ENCODE data around the gene DST.

Gene DST

DNA sequence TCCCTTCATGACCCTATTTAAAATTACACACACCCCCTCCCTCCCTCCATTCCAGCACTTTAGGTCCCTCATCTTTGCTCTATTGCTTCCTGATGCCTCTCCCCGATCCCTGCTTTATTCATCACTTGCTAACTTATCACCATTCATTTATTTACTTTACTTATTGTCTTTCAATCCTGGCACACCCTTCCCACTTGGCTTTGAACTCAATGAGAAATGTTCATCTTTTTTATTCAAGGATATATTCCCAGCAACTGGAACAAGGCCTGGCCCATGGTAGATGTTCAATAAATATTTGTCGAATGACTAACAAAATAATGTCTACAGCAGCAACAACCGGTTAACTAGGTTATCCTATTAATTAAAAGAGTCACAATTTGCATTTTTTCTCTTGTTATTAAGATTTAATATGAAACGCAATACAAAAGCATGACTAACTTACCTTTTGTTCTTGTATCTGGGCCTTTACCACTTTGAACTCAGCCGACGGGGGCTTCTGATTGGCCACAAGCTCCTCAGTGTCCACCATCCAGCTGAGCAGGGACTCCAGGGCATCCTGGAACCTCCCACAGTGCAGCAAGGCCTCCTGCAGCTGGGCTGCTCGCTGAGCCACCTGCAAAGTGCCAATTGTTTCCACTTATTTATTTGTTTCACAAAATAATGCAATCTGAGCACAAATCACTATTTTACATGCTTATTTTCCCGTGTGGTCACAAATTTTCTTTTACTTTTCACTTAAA, 107.8 kb downstream of the DST start:
- DNase-seq: no peak

DNA sequence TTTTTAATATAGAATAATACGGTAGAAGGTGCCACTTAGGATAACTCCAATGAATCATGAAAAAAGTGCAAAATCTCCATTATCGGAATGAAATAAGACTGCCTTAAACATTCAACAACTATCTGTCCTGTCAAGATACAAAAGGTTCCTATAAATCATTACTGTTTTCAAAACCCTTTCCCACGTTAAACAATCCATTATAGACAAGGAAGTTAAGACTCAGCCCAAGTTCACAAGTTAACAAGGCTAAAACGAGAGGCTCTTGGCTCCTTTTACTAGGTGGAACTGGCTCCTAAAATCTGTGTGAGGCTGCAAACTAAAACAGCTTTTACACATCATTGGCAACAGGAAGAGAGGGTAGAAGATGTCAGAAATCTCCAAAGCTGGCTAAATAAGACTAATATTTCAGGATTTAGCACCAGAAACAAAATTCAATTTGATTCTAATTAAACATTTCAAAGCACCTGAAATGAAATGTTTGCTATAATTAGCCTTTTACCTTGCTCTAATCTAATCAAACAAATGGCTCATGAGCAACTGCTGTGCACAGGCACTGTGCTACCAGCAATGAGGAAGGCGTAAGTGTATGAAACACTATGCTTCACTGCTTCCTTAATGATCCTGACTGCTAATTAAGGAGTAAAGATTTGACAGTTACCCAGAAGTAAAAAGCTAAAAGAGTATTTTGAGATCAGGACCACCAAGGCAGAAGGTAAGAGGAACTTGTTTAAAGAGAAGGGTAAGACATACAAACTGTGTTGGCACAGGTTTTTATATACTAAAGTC, 109.7 kb downstream of the DST start:
- no peak for DNase-seq

DNA sequence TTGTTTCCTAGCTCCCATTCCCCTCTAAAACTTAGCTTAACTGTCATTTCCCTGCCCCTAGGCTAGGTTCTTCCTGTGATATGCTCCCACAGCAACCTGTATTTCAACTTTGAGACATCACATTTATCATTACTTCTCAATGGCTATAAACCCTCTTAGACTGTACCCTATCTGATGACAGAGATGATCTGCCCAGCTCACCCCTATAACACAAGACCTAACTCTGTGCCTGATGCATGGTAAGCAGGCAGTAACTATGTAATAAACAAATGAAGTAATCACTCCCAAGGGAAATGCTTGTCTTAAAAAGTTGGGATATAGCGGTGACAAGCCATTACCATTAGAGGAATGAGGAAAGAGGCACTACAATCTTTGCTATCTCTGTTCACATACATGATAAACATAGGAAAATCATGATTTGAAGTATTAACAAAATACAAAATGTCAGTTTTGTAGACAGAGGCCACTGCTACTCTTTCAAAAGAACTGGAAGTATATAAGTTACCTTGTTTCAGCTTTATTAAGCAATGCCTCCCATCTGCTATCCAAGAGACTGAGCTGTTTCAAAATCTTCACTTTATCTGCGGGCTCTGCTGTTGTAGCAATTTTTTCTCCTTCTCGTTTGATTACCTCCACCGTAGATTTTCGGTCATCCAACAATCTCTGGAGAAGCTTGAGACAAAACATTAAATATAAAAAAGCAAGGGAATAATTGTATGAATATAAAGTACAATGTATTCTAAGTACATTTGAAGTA, 110.7 kb downstream of the DST start:
- DNase-seq: no peak

DNA sequence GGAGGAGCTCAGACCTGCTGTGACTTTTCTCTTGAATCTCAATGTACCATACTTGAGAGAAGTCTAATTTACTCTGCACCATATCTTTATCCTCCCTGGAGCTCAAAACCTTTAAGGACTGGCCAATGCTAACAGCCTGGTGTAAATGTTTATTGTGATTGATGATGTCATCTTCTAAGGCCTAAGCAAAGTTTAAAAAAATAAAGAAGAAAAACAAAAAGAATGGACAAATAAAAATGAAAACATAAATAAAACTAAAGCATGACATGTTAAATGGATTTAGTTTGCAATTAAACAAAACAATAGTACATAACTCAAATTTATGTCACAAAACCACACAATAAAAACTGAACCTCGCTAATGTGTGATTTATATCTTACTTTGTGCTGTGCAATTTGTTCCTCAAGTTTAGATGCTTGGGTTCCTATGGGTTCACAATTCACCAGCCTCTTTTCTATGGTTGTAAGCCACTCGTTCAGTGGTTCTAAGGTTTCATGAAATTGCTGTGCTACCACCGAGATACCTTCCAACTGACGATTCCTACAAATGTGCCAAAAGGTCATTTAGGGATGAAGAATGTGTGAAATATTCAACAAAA, 113.0 kb downstream of the DST start:
- DNase-seq: no peak

DNA sequence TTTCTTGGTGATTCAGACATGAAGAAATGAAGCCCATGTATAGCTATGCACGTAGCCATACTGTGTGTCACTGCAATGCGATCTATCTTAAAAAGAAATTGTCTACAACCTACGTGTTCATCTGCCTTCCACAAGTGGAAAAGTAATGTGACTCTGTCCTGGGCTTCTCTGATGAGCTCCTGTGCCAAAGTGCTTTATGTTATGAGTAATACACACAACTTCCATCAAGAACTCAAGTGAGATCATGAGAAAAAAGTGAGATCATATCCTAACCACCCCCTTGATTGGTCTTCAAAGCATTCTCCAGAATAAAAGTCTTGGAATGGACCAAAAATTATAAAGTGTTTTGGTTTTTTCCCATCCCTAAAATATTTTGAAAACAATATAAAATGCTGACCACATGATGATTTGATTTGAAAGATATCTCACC, 114.3 kb downstream of the DST start:
- no peak for DNase-seq

DNA sequence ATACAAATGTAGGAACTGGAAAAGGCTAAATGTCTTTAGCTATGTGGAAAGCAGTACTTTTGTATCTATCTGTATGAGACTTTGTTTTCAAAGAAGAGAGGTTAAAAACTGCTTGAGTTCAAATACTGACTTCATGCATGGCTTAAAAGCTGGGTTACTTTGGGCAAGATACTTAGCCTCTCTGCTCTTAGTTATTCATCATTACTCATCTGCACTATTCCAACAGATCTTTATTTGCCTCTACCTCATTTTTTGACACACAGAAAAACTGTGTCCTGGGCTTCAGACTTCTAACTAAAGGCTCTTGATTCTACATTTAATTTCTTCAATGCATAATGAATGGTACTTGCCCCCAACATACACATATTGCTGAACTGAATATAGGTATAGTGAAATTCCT, 114.8 kb downstream of the DST start:
- DNase-seq: no peak

DNA sequence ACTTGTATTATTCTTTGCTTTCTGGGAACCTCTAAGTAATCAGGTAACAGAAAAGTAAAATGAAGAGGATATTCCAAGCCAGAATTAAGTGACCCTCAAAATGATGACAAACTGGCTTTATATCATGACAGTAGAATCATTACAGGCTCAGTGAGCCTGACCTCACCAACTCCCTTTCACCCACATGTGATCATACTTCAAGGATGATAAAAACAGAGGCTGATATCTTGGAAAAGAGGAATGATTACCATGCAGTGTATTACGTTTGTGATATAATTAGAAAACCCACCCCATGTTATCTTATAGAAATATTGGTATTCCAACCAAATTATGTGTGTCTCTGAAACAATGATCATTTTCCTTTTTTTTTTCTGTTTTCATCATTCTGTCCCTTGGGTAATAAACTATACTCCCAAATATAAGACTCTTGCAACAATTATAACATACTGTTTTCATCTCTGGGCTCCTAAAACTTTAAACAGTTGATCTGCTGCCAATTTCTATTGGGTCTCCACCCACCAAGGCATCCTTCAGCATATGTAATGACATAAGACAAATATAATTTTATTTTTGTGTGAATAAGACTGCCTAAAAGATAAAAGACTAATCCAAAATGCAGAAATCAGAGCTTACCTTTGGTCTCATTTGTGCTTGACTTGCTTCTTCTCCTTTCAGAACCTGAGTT, 115.7 kb downstream of the DST start:
- DNase-seq: no peak

DNA sequence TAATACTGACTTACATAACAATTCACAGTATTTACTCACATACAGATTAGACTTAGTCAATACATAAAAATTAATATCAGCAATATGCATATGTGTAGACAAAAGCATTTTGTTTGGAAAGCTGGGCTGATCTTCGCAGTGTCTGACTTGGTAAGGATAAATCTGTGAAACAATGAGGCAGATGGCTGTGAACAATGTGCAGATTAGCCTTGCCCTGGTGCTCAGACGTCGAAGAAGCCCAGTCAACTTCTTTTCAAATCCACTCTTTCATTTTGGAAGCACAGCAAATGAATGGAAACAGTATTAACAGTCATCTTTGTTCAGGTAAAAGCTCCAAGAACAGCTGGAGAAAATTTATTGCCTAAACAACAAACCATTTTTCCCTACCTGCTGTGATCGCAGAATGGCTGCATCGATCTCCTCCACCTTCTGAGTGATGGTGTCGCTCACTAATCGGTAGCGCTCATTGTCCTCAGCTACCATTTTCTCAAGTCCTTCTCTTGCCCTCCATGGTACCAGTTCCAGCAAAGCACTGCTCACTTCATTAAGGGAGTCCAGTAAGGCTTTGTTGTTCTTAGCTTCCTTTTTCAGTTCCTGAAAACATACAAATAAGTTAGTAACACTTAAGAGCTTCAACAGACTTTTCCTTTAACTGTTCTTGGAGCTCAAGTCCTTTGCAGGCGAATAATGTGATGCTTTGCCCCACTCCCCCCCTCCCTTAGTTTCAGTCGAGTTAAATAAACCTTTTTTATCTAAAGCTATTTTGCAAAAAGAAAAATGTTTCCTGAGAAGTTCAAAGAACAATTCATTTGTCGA, 116.5 kb downstream of the DST start:
- no peak for DNase-seq

DNA sequence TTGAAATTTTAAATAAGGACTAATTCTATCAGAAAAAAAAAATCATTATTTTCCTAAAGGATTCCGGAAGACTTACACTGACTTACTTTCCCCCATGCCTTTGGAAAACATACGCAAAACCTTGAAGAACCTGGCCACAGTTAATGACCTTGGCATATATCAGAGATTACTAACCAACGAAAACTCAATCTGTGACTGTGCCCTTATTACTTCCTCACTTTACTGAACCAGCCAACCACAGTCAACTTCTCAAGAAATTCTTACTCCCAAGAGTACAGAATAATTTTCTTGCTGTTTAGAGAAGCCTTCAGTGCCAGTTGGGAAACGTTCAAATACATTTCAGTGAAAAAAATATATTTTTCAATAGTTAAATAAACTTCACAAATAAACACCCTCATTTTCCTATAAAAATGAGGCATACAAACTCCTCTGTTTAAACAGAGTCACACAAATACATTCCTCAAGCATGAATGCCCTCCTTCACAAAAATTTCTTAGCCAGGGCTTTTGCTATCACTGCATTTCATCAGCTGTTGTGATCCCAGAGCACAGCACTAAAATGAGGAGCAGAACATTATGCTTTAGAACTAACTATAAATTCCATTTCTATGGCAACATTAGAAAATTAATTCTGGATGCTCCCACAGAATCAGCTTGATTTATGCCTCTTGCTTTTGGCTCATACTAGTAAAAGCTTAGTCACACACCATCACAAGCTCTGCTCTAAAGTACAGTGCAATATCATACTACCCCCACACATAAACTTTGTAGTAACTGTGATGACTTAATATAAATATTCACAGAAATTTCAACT, 117.6 kb downstream of the DST start:
- no peak for DNase-seq

DNA sequence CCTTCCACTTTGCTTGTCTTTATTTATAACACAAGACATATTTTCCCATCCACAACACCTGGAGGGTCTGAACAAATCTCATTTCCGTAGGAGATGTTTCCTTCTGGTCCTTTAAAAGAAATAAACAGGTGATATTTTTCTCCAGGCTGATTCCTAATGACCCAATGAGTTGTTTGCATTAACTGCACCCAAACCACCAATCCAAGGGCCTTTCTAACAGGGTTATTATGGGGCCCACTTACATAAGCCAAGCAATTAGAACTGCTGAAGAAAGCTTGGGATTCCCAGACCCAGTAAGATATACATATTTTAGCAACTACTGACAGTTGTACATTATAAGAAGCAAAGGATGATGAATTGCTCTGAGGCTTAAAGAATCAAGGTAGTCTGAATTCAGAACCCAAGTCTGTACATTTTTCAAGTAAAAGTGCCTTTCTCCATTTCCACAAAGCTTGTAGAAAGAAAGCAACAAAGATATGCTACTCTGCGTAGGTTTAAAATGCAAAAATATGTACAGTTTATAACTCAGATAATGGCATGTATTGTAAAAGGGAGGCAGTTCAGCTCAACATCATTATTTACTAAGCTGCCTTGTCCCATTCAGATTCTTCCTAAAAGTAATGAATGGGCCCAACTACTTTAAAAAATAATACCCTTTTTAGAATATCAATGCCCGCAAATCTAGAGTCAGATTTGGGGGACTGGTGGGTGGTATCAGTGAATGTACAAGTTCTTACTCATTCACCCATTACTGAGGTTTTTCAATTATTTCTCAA, 120.0 kb downstream of the DST start:
- no peak for DNase-seq

DNA sequence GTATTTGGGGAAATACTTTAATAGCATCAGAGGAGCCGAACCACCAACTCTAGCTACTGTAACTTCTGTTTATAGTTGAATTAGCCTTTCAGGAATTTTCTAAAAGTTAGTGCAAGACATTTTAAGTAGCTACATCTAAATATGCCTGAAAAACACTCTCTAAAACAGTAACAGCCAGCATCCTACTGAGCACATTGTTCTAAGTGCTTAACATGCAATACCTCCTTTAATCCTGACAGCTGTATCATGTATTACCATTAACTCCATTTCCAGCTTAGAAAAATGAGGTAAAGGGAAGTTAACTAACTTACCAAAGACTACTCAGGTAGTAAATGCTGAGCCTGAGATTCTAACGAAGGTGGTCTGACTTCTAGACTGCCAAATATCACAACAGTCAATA, 120.7 kb downstream of the DST start:
- DNase-seq: no peak

DNA sequence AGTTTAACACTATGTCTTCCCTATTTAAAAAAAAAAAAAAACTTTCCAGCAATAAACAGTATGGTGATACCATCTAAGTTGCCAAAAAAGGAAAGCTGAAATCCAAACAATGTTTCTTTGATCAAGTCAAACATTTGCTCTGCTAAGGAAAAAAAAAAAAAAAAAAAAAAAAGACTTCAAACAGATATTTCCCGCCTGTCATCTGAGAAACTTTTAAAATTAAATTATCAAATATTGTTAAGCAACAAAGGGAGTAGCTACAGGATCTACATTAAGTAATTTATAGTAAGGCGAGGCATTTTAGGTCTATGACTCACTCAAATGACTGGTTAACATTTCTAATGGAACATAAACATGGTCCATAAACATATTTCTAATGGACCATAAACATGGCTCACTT, 121.2 kb downstream of the DST start:
- no peak for DNase-seq

DNA sequence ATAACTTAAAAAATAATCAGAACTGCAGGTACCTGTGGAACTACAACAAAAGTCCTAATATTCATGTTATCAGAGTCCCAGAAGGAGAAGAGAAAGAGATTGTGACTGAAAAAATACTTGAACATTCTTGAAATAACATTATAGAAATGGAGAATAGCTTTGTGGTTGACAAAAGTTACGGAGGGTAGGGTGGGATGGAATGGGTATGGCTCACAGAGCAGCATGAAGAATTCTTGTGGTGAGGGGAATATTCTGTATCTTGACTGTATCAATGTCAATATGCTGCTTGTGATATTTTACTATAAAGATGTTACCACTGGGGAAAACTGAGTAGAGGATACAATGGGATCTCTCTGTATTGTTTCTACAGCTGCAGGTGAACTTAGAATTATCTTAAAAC, 122.5 kb downstream of the DST start:
- DNase-seq: no peak

DNA sequence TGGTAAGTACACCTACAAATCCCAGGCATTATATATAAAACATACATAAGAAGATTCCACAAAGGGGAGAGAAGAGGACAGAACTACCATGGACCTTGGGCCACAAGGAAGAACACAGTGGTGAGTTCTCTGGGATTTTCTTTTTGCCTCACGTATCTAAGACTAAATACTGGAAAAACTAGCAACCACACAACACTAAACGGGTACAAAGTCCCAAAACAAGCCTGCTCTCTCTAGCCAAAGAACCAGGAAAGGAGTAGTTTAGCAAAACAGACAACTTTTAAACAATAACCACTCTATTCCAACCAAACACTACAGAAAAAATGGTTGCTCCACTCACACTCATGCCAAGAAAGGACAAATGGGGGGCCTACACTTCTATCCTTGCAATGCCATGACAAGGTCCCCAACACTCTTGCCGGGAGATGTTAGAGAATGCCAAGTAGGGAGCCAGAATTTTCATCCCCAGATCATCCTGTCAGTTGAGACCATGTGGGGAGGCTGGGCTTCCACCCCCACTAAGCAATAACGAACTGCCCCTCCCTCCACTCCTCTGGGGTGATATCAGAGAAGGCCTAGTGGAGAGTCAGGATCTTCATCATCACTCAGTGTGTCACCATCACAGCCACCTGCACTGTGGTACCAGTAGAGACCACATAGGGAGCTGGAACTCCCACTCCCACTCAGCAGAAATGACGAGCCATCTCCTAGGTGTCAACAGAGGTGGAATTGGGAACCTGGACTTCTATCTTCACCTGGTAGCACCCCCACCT, 123.5 kb downstream of the DST start:
- DNase-seq: no peak

DNA sequence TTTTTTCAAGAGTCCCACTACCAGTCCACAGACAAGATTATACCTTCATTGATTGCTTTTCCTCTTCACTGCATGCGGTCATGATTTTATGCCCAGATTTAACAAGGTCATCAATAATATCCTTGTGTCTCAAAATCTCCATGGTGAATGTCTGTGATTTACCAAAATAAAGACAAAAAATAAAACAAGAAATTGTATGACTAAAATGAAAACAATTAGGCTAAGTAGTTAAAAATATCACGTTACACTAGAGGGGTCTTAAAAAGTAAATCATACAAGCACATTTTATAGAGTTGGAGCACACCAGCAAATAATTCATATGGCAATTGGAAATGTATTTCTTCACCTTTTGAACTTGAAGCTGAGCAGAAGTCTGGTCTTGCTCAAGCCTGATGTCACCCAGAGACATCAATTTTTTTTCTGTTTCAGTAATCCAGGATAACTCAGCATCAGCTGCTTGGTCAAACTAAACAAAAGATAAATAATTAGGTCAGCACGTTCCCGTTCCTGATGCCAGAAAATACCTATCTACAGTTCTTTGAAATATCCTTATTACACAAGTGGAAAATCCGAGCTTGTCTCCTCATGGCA, 125.4 kb downstream of the DST start:
- no peak for DNase-seq

DNA sequence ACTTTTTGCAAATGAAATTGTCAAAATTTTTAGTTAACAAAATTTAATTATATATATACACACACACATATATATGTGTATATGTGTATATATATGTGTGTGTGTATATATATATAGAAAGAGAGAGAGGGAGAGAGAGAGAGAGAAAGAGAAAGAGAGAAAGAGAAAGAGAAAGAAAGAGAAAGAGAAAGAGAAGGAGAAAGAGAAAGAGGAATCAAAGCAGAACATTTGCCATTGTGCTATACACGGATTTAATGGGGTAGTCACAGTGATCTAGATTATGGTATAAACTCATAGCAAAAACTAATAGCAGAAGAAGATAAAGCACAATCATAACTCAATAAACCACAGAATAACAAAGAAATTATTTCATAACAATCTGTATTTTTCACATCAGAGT, 126.7 kb downstream of the DST start:
- DNase-seq: no peak

DNA sequence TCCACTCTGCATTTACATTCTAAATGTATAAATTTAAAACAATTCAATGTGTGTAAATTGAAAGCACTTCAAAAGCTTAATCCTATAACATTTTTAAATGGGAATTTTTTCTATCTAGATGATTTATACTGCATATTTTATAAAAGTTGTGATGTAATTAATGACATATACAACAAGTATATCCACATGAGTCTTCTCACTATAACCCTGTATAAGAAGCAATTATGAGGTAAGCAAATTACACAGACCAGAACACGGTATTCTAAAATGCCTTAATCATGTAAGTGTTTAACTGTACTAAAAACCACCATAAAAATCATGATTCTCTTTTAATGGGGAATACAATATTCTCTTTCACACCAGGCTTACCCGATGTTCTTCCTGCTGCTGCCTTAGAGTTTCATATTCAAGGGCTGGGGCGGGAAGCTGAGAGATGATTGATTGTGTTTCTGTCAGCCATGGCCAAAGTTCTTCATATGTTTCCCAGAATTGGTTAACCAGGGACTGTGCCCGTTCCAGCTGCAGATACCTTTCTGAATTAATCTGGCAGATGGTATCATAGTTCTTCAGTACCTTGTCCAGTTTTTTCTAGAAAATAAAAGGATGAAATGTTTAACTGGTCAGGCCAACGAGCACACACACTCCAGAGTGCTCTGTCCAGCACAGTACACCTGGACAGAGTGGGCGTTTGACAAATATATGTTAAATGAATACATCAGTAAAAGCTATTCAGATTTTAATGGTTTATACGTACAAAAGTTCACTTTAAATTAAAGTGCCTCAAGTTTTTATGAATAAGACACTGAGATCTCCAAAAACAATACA, 127.4 kb downstream of the DST start:
- peak; percentile 11 for DNase-seq

DNA sequence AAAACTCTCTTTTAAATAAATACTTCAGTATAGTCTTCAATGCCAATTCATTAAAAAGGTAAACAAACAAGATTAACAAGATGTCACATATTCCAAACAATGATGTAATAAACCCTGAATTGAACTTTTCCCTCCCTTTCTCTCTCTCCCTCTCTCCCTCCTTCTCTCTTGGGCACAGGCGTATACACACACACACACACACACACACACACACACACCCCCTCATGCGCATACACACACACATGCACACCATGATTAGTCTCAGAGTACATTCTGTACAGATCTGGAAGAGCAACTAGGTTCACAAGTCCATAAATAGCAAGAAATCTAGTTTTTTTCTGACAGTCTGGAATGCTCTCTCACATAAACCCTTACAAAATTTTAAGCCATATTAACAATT, 128.3 kb downstream of the DST start:
- no peak for DNase-seq

Data from DMS53 (cell line).